SK-N-SH treated with all-trans-retinoic acid at 6 μM for 48 hours (cell line): Measurements from ENCODE around the gene ESCO1.

ENCODE experiments used
- ARNTL ChIP-seq: fragments of 450-650 bp; formaldehyde crosslinking; IDR thresholded peaks from 2 replicates; pipeline ENCODE4 v1.5.0; 2020; ENCODE audit warnings: low read depth, mild to moderate bottlenecking, moderate library complexity, borderline replicate concordance
- ESRRG ChIP-seq: fragments of 250-450 bp; sonication (Bioruptor Pico); IDR thresholded peaks from 2 replicates; pipeline ENCODE4 v1.6.1; 2021; ENCODE audit warnings: mild to moderate bottlenecking
- GLIS3 ChIP-seq: fragments of 250-450 bp; sonication (Bioruptor Pico); IDR thresholded peaks from 2 replicates; pipeline ENCODE4 v1.5.0; 2020; ENCODE audit warnings: mild to moderate bottlenecking, moderate library complexity
- ISL1 ChIP-seq: fragments of 250-450 bp; sonication (Bioruptor Pico); IDR thresholded peaks from 2 replicates; pipeline ENCODE4 v2.1.2; 2022; ENCODE audit warnings: mild to moderate bottlenecking, moderate library complexity
- RARB ChIP-seq: fragments of 250-450 bp; sonication (Bioruptor Pico); IDR thresholded peaks from 2 replicates; pipeline ENCODE4 v1.8.0; 2021; ENCODE audit warnings: mild to moderate bottlenecking, moderate library complexity
- TCF4 ChIP-seq: fragments of 250-450 bp; sonication (Bioruptor Pico); IDR thresholded peaks from 2 replicates; pipeline ENCODE4 v1.8.0; 2021; ENCODE audit warnings: mild to moderate bottlenecking, moderate library complexity, borderline replicate concordance
- TOX ChIP-seq: fragments of 250-450 bp; sonication (Bioruptor Pico); IDR thresholded peaks from 2 replicates; pipeline ENCODE4 v1.8.0; 2021; ENCODE audit warnings: mild to moderate bottlenecking, moderate library complexity, borderline replicate concordance
- ZFP3 ChIP-seq: fragments of 250-450 bp; sonication (Bioruptor Pico); IDR thresholded peaks from 2 replicates; pipeline ENCODE4 v1.5.0; 2020; ENCODE audit warnings: mild to moderate bottlenecking, moderate library complexity
- ZFP30 ChIP-seq: fragments of 450-650 bp; formaldehyde crosslinking; IDR thresholded peaks from 2 replicates; pipeline ENCODE4 v1.5.0; 2022; ENCODE audit warnings: mild to moderate bottlenecking, moderate library complexity
- TF ChIP-seq, protein P1 (sequence below): fragments of 250-450 bp; sonication (Bioruptor Pico); IDR thresholded peaks from 2 replicates; pipeline ENCODE4 v1.5.1; 2020; ENCODE audit warnings: low read depth, mild to moderate bottlenecking, moderate library complexity
- TF ChIP-seq, protein P2 (sequence below): fragments of 250-450 bp; sonication (Bioruptor Pico); IDR thresholded peaks from 2 replicates; pipeline ENCODE4 v1.8.0; 2020; ENCODE audit warnings: mild to moderate bottlenecking, moderate library complexity, borderline replicate concordance
- TF ChIP-seq, protein P3 (sequence below): fragments of 250-450 bp; sonication (Bioruptor Pico); IDR thresholded peaks from 2 replicates; pipeline ENCODE4 v1.5.1; 2021; ENCODE audit warnings: mild to moderate bottlenecking, moderate library complexity

DNA sequence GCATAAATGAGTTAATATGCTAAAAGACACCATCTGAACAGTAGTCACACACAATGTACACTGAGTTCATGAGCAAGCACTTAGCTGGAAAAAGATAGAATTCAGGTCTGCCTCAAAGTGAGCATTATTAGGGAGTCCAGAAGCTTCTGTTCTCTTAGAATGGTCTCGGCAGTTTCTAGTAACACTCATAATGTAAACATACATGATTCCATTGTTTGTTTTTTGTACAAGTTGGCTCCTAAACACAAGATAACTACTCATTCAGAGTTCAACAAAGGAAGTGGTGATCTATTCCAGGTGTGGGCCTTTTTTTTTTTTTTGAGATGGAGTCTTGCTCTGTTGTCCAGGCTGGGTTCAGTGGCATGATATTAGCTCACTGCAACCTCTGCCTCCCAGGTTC lies 66.2 kb downstream of the ESCO1 start:
- TF ChIP-seq ESRRG (CRISPR knock-in tag) (no peak), RARB (CRISPR knock-in tag) (no peak), TCF4 (CRISPR knock-in tag) (no peak), ZFP3 (CRISPR knock-in tag) (no peak), ZFP30 (CRISPR knock-in tag) (no peak), GLIS3 (CRISPR knock-in tag) (no peak), ARNTL (CRISPR knock-in tag) (no peak), ISL1 (no peak), TOX (CRISPR knock-in tag) (no peak)
- TF ChIP-seq, protein P1, sequence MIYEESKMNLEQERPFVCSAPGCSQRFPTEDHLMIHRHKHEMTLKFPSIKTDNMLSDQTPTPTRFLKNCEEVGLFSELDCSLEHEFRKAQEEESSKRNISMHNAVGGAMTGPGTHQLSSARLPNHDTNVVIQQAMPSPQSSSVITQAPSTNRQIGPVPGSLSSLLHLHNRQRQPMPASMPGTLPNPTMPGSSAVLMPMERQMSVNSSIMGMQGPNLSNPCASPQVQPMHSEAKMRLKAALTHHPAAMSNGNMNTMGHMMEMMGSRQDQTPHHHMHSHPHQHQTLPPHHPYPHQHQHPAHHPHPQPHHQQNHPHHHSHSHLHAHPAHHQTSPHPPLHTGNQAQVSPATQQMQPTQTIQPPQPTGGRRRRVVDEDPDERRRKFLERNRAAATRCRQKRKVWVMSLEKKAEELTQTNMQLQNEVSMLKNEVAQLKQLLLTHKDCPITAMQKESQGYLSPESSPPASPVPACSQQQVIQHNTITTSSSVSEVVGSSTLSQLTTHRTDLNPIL (CRISPR knock-in tag) = no peak
- TF ChIP-seq, protein P2, sequence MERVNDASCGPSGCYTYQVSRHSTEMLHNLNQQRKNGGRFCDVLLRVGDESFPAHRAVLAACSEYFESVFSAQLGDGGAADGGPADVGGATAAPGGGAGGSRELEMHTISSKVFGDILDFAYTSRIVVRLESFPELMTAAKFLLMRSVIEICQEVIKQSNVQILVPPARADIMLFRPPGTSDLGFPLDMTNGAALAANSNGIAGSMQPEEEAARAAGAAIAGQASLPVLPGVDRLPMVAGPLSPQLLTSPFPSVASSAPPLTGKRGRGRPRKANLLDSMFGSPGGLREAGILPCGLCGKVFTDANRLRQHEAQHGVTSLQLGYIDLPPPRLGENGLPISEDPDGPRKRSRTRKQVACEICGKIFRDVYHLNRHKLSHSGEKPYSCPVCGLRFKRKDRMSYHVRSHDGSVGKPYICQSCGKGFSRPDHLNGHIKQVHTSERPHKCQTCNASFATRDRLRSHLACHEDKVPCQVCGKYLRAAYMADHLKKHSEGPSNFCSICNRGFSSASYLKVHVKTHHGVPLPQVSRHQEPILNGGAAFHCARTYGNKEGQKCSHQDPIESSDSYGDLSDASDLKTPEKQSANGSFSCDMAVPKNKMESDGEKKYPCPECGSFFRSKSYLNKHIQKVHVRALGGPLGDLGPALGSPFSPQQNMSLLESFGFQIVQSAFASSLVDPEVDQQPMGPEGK (CRISPR knock-in tag) = no peak
- TF ChIP-seq, protein P3, sequence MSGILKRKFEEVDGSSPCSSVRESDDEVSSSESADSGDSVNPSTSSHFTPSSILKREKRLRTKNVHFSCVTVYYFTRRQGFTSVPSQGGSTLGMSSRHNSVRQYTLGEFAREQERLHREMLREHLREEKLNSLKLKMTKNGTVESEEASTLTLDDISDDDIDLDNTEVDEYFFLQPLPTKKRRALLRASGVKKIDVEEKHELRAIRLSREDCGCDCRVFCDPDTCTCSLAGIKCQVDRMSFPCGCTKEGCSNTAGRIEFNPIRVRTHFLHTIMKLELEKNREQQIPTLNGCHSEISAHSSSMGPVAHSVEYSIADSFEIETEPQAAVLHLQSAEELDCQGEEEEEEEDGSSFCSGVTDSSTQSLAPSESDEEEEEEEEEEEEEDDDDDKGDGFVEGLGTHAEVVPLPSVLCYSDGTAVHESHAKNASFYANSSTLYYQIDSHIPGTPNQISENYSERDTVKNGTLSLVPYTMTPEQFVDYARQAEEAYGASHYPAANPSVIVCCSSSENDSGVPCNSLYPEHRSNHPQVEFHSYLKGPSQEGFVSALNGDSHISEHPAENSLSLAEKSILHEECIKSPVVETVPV (CRISPR knock-in tag) = no peak
